Measurements from ENCODE around the gene PTPRF.
A peak's percentile ranks its signal among the peaks of the same experiment; 100 is the strongest.

PTPRF gene

GRCh38 chr1:43576521-43576920, 45.8 kb downstream of the PTPRF start:
- TF ChIP-seq SIN3A (IDR thresholded peaks at IDR 0.05; ENCODE audit: borderline replicate concordance, insufficient read depth, low read length): no peak
- no peak for TF ChIP-seq TAF1 (IDR thresholded peaks at IDR 0.05; ENCODE audit: borderline replicate concordance, insufficient read depth, low read length)
- no peak for TF ChIP-seq POLR2AphosphoS5 (IDR thresholded peaks at IDR 0.05; ENCODE audit: low read depth, low read length)
- no peak for TF ChIP-seq REST (IDR thresholded peaks at IDR 0.05; ENCODE audit: insufficient read depth in 1 of 2, low read depth in 2 of 2, low read length in 2 of 2)
- TF ChIP-seq FOXP2 (optimal IDR thresholded peaks at IDR 0.05; ENCODE audit: borderline replicate concordance, extremely low read depth, extremely low read length, insufficient read depth): no peak

- no peak for TF ChIP-seq TAF1 (IDR thresholded peaks at IDR 0.05; ENCODE audit: borderline replicate concordance, insufficient read depth, low read length)
- TF ChIP-seq FOXP2 (optimal IDR thresholded peaks at IDR 0.05; ENCODE audit: borderline replicate concordance, extremely low read depth, extremely low read length, insufficient read depth): no peak
- TF ChIP-seq SIN3A (IDR thresholded peaks at IDR 0.05; ENCODE audit: borderline replicate concordance, insufficient read depth, low read length): no peak
- no peak for TF ChIP-seq POLR2AphosphoS5 (IDR thresholded peaks at IDR 0.05; ENCODE audit: low read depth, low read length)
- no peak for TF ChIP-seq REST (IDR thresholded peaks at IDR 0.05; ENCODE audit: insufficient read depth in 1 of 2, low read depth in 2 of 2, low read length in 2 of 2)
Observed at GRCh38 chr1:43577655-43578542, 47.2 kb downstream of the PTPRF start.

GRCh38 chr1:43580039-43580438, 49.4 kb downstream of the PTPRF start:
- TF ChIP-seq SIN3A (IDR thresholded peaks at IDR 0.05; ENCODE audit: borderline replicate concordance, insufficient read depth, low read length): no peak
- TF ChIP-seq FOXP2 (optimal IDR thresholded peaks at IDR 0.05; ENCODE audit: borderline replicate concordance, extremely low read depth, extremely low read length, insufficient read depth): no peak
- TF ChIP-seq TAF1 (IDR thresholded peaks at IDR 0.05; ENCODE audit: borderline replicate concordance, insufficient read depth, low read length): no peak
- no peak for TF ChIP-seq REST (IDR thresholded peaks at IDR 0.05; ENCODE audit: insufficient read depth in 1 of 2, low read depth in 2 of 2, low read length in 2 of 2)
- no peak for TF ChIP-seq POLR2AphosphoS5 (IDR thresholded peaks at IDR 0.05; ENCODE audit: low read depth, low read length)

- TF ChIP-seq SIN3A (IDR thresholded peaks at IDR 0.05; ENCODE audit: borderline replicate concordance, insufficient read depth, low read length): no peak
- 0 out of 2 replicates have a peak, but pooled peaks have one; percentile 27 for TF ChIP-seq POLR2AphosphoS5 (IDR thresholded peaks at IDR 0.05; ENCODE audit: low read depth, low read length)
Observed at GRCh38 chr1:43582162-43582566, 51.5 kb downstream of the PTPRF start.

GRCh38 chr1:43583058-43583457, 52.4 kb downstream of the PTPRF start:
- TF ChIP-seq TAF1 (IDR thresholded peaks at IDR 0.05; ENCODE audit: borderline replicate concordance, insufficient read depth, low read length) (no peak), REST (IDR thresholded peaks at IDR 0.05; ENCODE audit: insufficient read depth in 1 of 2, low read depth in 2 of 2, low read length in 2 of 2) (no peak), SIN3A (IDR thresholded peaks at IDR 0.05; ENCODE audit: borderline replicate concordance, insufficient read depth, low read length) (no peak), FOXP2 (optimal IDR thresholded peaks at IDR 0.05; ENCODE audit: borderline replicate concordance, extremely low read depth, extremely low read length, insufficient read depth) (no peak), POLR2AphosphoS5 (IDR thresholded peaks at IDR 0.05; ENCODE audit: low read depth, low read length) (no peak)

All from PFSK-1 (cell line).